Loucy (cell line): ENCODE measurements around the gene DPH3.
A peak's percentile ranks its signal among the peaks of the same experiment; 100 is the strongest.

Source experiments
- H2AFZ ChIP-seq: fragments of 200-600 bp; sonication (generic); 2 replicates; pipeline ENCODE4 v1.6.0; 2016; ENCODE audit warnings: antibody characterized with exemption, mild to moderate bottlenecking, low read length, moderate library complexity
- H3F3A ChIP-seq: fragments of 200-600 bp; 2 replicates; pipeline ENCODE4 v1.6.0; 2016; ENCODE audit warnings: antibody characterized with exemption, low read depth, mild to moderate bottlenecking
- H3K27me3 ChIP-seq: fragments of 200-600 bp; sonication (generic); 2 replicates; pipeline ENCODE4 v1.6.1; 2014; ENCODE audit warnings: low read length, mild to moderate bottlenecking; ENCODE audit not compliant: insufficient read depth, poor library complexity, severe bottlenecking
- H3K36me3 ChIP-seq: fragments of 200-600 bp; sonication (generic); 2 replicates; pipeline ENCODE4 v1.6.1; 2016; ENCODE audit warnings: low read length; ENCODE audit not compliant: insufficient read depth
- H3K4me1 ChIP-seq: fragments of 200-600 bp; sonication (generic); 2 replicates; pipeline ENCODE4 v1.5.1; 2014; ENCODE audit warnings: low read length, mild to moderate bottlenecking; ENCODE audit not compliant: insufficient read depth, poor library complexity, severe bottlenecking
- H3K4me2 ChIP-seq: fragments of 200-600 bp; sonication (generic); 2 replicates; pipeline ENCODE4 v1.6.0; 2014; ENCODE audit warnings: antibody characterized with exemption, low read length, low read depth, mild to moderate bottlenecking; ENCODE audit not compliant: poor library complexity, severe bottlenecking
- H3K4me3 ChIP-seq: fragments of 200-600 bp; sonication (generic); 2 replicates; pipeline ENCODE4 v1.5.1; 2014; ENCODE audit warnings: low read length, mild to moderate bottlenecking, mixed read lengths; ENCODE audit not compliant: poor library complexity, severe bottlenecking
- H3K79me2 ChIP-seq: fragments of 200-600 bp; sonication (generic); 2 replicates; pipeline ENCODE4 v1.6.1; 2014; ENCODE audit warnings: low read length; ENCODE audit not compliant: insufficient read depth
- H3K9ac ChIP-seq: fragments of 200-600 bp; sonication (generic); 2 replicates; pipeline ENCODE4 v1.6.0; 2014; ENCODE audit warnings: mild to moderate bottlenecking, low read depth, low read length, moderate library complexity; ENCODE audit not compliant: poor library complexity, severe bottlenecking
- H3K9me2 ChIP-seq: fragments of 200-600 bp; sonication (generic); replicated peaks from 2 replicates; pipeline ENCODE4 v1.6.1; 2016; ENCODE audit warnings: low read depth, low read length, mixed read lengths
- H3K9me3 ChIP-seq: fragments of 200-600 bp; sonication (generic); 2 replicates; pipeline ENCODE4 v1.6.1; 2014; ENCODE audit warnings: mild to moderate bottlenecking, antibody characterized with exemption, low read length, low read depth; ENCODE audit not compliant: insufficient read depth
- H4K20me1 ChIP-seq: fragments of 200-600 bp; sonication (generic); 2 replicates; pipeline ENCODE4 v1.6.0; 2014; ENCODE audit warnings: antibody characterized with exemption, low read length, mild to moderate bottlenecking; ENCODE audit not compliant: insufficient read depth, poor library complexity, severe bottlenecking
- CTCF ChIP-seq: fragments of 200-600 bp; sonication (generic); conservative IDR thresholded peaks from 2 replicates; pipeline ENCODE4 v1.5.1; 2014; ENCODE audit warnings: mild to moderate bottlenecking, antibody characterized with exemption, low read length
- EZH2phosphoT487 ChIP-seq: fragments of 200-600 bp; IDR thresholded peaks from 2 replicates; pipeline ENCODE4 v1.6.1; 2018; ENCODE audit warnings: antibody characterized with exemption, mild to moderate bottlenecking, moderate library complexity, borderline replicate concordance

DPH3 gene

GRCh38 chr3:16240229-16241023 is 24.3 kb downstream of the DPH3 start:
- H3K4me1 ChIP-seq, result no peaks in the 10 kb centered on the region
- no peak for TF ChIP-seq CTCF
- no peak for TF ChIP-seq EZH2phosphoT487
- H3K4me2 ChIP-seq, result no peak overlapping the region
- H3K9me2 ChIP-seq, result no peaks in the 10 kb centered on the region
- H3K9ac ChIP-seq, result no peak overlapping the region
- no peaks in the 10 kb centered on the region for H3K9me3 ChIP-seq
- H3K4me3 ChIP-seq, result no peak overlapping the region
- H4K20me1 ChIP-seq, result no peaks in the 10 kb centered on the region
- H3K27me3 ChIP-seq, result no peaks in the 10 kb centered on the region
- H2AFZ ChIP-seq, result no peak overlapping the region
- no peaks in the 10 kb centered on the region for H3K36me3 ChIP-seq
- no peaks in the 10 kb centered on the region for H3F3A ChIP-seq
- no peaks in the 10 kb centered on the region for H3K79me2 ChIP-seq

- Histone ChIP-seq H3K4me3 (no peak overlapping the region), H3K79me2 (no peaks in the 10 kb centered on the region), H3K9me3 (no peaks in the 10 kb centered on the region), H3K9me2 (no peaks in the 10 kb centered on the region), H3F3A (no peaks in the 10 kb centered on the region), H3K36me3 (no peaks in the 10 kb centered on the region), H4K20me1 (no peaks in the 10 kb centered on the region), H2AFZ (no peak overlapping the region), H3K4me1 (no peaks in the 10 kb centered on the region), H3K9ac (no peak overlapping the region), H3K4me2 (no peak overlapping the region), H3K27me3 (no peaks in the 10 kb centered on the region)
- no peak for TF ChIP-seq EZH2phosphoT487
- TF ChIP-seq CTCF, result no peak
These were observed 25.0 kb downstream of the DPH3 start for GRCh38 chr3:16239780-16240179.

DNA sequence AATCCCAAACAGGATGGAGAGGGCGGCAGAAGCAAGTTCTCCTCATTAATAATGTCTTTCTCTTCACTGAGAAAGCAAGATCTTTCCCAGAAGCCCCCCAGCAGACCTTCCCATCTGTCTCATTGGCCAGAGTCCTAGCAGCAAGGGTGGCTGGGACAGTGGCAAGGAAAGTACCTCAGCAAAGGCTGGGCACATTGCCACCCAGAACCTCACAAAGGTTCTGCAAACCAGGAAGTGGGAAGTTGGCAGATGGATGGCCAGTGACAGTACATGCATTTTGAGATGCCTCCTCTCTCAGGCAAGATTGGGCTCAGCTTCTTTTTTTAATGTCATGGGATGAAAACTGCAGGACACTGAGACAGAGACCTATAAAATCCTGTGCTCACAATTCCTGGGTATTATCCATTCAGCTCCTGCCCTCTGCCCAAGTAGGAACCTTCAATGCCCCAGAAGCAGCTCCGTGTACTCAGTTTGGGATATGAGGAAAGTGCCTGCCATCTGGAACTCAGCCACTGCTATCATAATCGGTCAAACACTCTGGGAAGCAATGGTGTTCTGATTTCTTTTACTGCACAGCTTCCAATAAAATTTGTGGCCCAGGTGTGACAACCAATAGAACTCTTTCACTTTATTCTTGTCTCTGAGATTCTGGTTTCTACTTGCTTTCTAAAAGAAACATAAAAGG is 25.5 kb downstream of the DPH3 start:
- Histone ChIP-seq H3K36me3 (no peaks in the 10 kb centered on the region), H4K20me1 (no peaks in the 10 kb centered on the region), H3F3A (no peaks in the 10 kb centered on the region), H3K4me3 (no peak overlapping the region), H3K4me2 (no peak overlapping the region), H3K9me3 (no peaks in the 10 kb centered on the region), H2AFZ (peak overlapping the region; percentile 51; the same call in 1 of the 2 replicates), H3K79me2 (no peaks in the 10 kb centered on the region), H3K9me2 (no peaks in the 10 kb centered on the region), H3K4me1 (no peaks in the 10 kb centered on the region), H3K27me3 (no peaks in the 10 kb centered on the region), H3K9ac (no peak overlapping the region)
- no peak for TF ChIP-seq CTCF
